GM20000 (cell line): ENCODE measurements around the gene NOG.

Experiments used
- DNase-seq: peaks from one replicate; pipeline ENCODE4 v3.0.0; 2012; ENCODE audit warnings: low spot score
- CTCF ChIP-seq: IDR thresholded peaks from 2 replicates; pipeline ENCODE4 v1.5.1; 2012; ENCODE audit warnings: mild to moderate bottlenecking, control low read depth; ENCODE audit errors: extremely low read depth, missing control alignments

NOG gene

GRCh38 chr17:56603486-56604238 lies 10.2 kb downstream of the NOG start:
- no peak for TF ChIP-seq CTCF
- DNase-seq = no peak

- no peak for TF ChIP-seq CTCF
- no peak for DNase-seq
Observed at GRCh38 chr17:56604691-56605290, 11.3 kb downstream of the NOG start.

GRCh38 chr17:56608944-56609343 lies 15.4 kb downstream of the NOG start:
- TF ChIP-seq CTCF = no peak
- no peak for DNase-seq

- no peak for DNase-seq
- TF ChIP-seq CTCF = no peak
Observed at GRCh38 chr17:56610321-56610720, 16.8 kb downstream of the NOG start.

- no peak for DNase-seq
- no peak for TF ChIP-seq CTCF
Observed at GRCh38 chr17:56613131-56613530, 19.6 kb downstream of the NOG start.

GRCh38 chr17:56614522-56614921 lies 21.0 kb downstream of the NOG start:
- DNase-seq = no peak
- TF ChIP-seq CTCF = no peak

GRCh38 chr17:56616239-56616638 lies 22.7 kb downstream of the NOG start:
- DNase-seq = no peak
- no peak for TF ChIP-seq CTCF
